ENCODE results near the gene FEN1. TPM values are rescaled to one million over a fixed set of nuclear protein-coding genes. Genes with fewer than 3 reads are reported as not detected.
A peak's percentile ranks its signal among the peaks of the same experiment; 100 is the strongest.

FEN1 gene
- total RNA-seq, 2 donors from 2014 or later: 7.7 to 13.3 TPM

- intact Hi-C loops (cut with DNase I, micrococcal nuclease): loop anchor here in 1 of 2 donors (10.0 kb wide), 1 partner anchor 90 kb away; the partner anchor contains the start of gene FADS3
- ATAC-seq: no peak
- DNase-seq: no peak
Observed at GRCh38 chr11:61805146-61805545, 12.4 kb downstream of the FEN1 start.

- ATAC-seq (no peak), DNase-seq (no peak)
- intact Hi-C loops (cut with DNase I, micrococcal nuclease): loop anchor here in 1 of 2 donors (10.0 kb wide), 1 partner anchor 88 kb away; the partner anchor contains the start of gene FADS3
Observed at GRCh38 chr11:61806785-61807184, 14.1 kb downstream of the FEN1 start.

- intact Hi-C loops (cut with DNase I, micrococcal nuclease): no loop called here
- DNase-seq (no peak), ATAC-seq (no peak)
Observed at GRCh38 chr11:61810671-61811175, 18.0 kb downstream of the FEN1 start.

GRCh38 chr11:61811831-61812230 is 19.1 kb downstream of the FEN1 start:
- no peak for ATAC-seq
- no peak for DNase-seq
- intact Hi-C loops (cut with DNase I, micrococcal nuclease): no loop called here

- intact Hi-C loops (cut with DNase I, micrococcal nuclease): no loop called here
- DNase-seq: no peak
- ATAC-seq: no peak
Observed at GRCh38 chr11:61812736-61813411, 20.2 kb downstream of the FEN1 start.

- intact Hi-C loops (cut with DNase I, micrococcal nuclease): no loop called here
- ATAC-seq: peak; percentile 59
- peak; percentile 53 to 55 for DNase-seq
Observed at GRCh38 chr11:61814247-61814957, 21.7 kb downstream of the FEN1 start.

- intact Hi-C loops (cut with DNase I, micrococcal nuclease): no loop called here
- peak; percentile 82 for ATAC-seq
- DNase-seq: peak; percentile 89 to 93
Observed at GRCh38 chr11:61814958-61815789, 22.5 kb downstream of the FEN1 start.

- intact Hi-C loops (cut with DNase I, micrococcal nuclease): no loop called here
- DNase-seq (peak; percentile 52 to 57), ATAC-seq (peak; percentile 5)
Observed at GRCh38 chr11:61815790-61816735, 23.4 kb downstream of the FEN1 start.

- intact Hi-C loops (cut with DNase I, micrococcal nuclease): no loop called here
- DNase-seq (peak; percentile 84 to 87), ATAC-seq (peak; percentile 22)
Observed at GRCh38 chr11:61816736-61817455, 24.2 kb downstream of the FEN1 start, which contains the start of gene FADS1. Gene FADS1, minus strand, starts transcription at chr11:61817003. Its CDS starts 74 bp downstream, at chr11:61816929.

- no peak for ATAC-seq
- no peak for DNase-seq
- intact Hi-C loops (cut with DNase I, micrococcal nuclease): no loop called here
Observed at GRCh38 chr11:61817471-61818202, 24.9 kb downstream of the FEN1 start.

GRCh38 chr11:61820174-61820573 is 27.5 kb downstream of the FEN1 start:
- intact Hi-C loops (cut with DNase I, micrococcal nuclease): no loop called here
- DNase-seq (no peak), ATAC-seq (peak; percentile 58)

- intact Hi-C loops (cut with DNase I, micrococcal nuclease): no loop called here
- DNase-seq: no peak
- ATAC-seq: peak; percentile 17
Observed at GRCh38 chr11:61826930-61827570, 34.3 kb downstream of the FEN1 start.

GRCh38 chr11:61827571-61828378 is 35.1 kb downstream of the FEN1 start, which contains the start of gene FADS2:
Gene FADS2, plus strand, starts transcription at chr11:61828300. Its CDS starts 91 bp downstream, at chr11:61828391.
- intact Hi-C loops (cut with DNase I, micrococcal nuclease): no loop called here
- peak; percentile 72 to 75 for DNase-seq
- ATAC-seq: peak; percentile 70

GRCh38 chr11:61828379-61828628 is 35.6 kb downstream of the FEN1 start:
- intact Hi-C loops (cut with DNase I, micrococcal nuclease): no loop called here
- DNase-seq: no peak
- ATAC-seq: no peak

- peak; percentile 18 for ATAC-seq
- intact Hi-C loops (cut with DNase I, micrococcal nuclease): no loop called here
- peak in 1 of 2 donors; percentile 17 for DNase-seq
Observed at GRCh38 chr11:61828629-61829407, 36.1 kb downstream of the FEN1 start.
